ENCODE results near the gene ARHGAP32.

ARHGAP32 gene

GRCh38 chr11:128926437-128927107, 265.6 kb downstream of the ARHGAP32 start:
- no peak for TF ChIP-seq CTCF (IDR thresholded peaks at IDR 0.05; ENCODE audit: low read depth, low read length, missing control alignments)
- no peak overlapping the region for H3K4me3 ChIP-seq (ENCODE audit: low read depth, low read length)
- DNase-seq (ENCODE audit: low read depth): no peak

GRCh38 chr11:128926000-128926399, 266.1 kb downstream of the ARHGAP32 start:
- DNase-seq (ENCODE audit: low read depth): no peak
- H3K4me3 ChIP-seq (ENCODE audit: low read depth, low read length): no peak overlapping the region
- TF ChIP-seq CTCF (IDR thresholded peaks at IDR 0.05; ENCODE audit: low read depth, low read length, missing control alignments): no peak

GRCh38 chr11:128925250-128925600, 266.9 kb downstream of the ARHGAP32 start:
- DNase-seq (ENCODE audit: low read depth): no peak
- no peak for TF ChIP-seq CTCF (IDR thresholded peaks at IDR 0.05; ENCODE audit: low read depth, low read length, missing control alignments)

GRCh38 chr11:128924510-128925249, 267.4 kb downstream of the ARHGAP32 start:
- no peak for DNase-seq (ENCODE audit: low read depth)
- TF ChIP-seq CTCF (IDR thresholded peaks at IDR 0.05; ENCODE audit: low read depth, low read length, missing control alignments): no peak
- H3K4me3 ChIP-seq (ENCODE audit: low read depth, low read length): no peak overlapping the region

More at GRCh38 chr11:128925250-128925600, 266.9 kb downstream of the ARHGAP32 start:
- H3K4me3 ChIP-seq (ENCODE audit: low read depth, low read length): no peak overlapping the region

- no peak for TF ChIP-seq CTCF (IDR thresholded peaks at IDR 0.05; ENCODE audit: low read depth, low read length, missing control alignments)
- no peak overlapping the region for H3K4me3 ChIP-seq (ENCODE audit: low read depth, low read length)
- DNase-seq (ENCODE audit: low read depth): no peak
Observed at GRCh38 chr11:128924104-128924503, 268.0 kb downstream of the ARHGAP32 start.

GRCh38 chr11:128921793-128922192, 270.3 kb downstream of the ARHGAP32 start:
- no peak overlapping the region for H3K4me3 ChIP-seq (ENCODE audit: low read depth, low read length)
- no peak for DNase-seq (ENCODE audit: low read depth)

More at GRCh38 chr11:128921793-128922192, 270.3 kb downstream of the ARHGAP32 start:
- TF ChIP-seq CTCF (IDR thresholded peaks at IDR 0.05; ENCODE audit: low read depth, low read length, missing control alignments): no peak

All from GM12864 (cell line).